CD4-positive, alpha-beta memory T cell (primary cell): ENCODE results near the gene LPXN. TPM values are rescaled to one million over a fixed set of nuclear protein-coding genes. Genes with fewer than 3 reads are reported as not detected.

Source experiments
- CTCF ChIA-PET: fragments of 350-600 bp; sonication (Branson Sonifier 250); formaldehyde crosslinking; loops from one replicate; lab custom pipeline; 2021; ENCODE audit warnings: inconsistent platforms; ENCODE audit not compliant: partially characterized antibody; lab: Charles Lee
- POLR2A ChIA-PET: fragments of 350-600 bp; sonication (Branson Sonifier 250); formaldehyde crosslinking; loops from one replicate; lab custom pipeline; 2021; ENCODE audit not compliant: partially characterized antibody; lab: Charles Lee
- DNase-seq, 5 donors: peaks; one replicate each; pipeline versions ENCODE4 v3.0.0 to v3.0.0-alpha.2; 2020 to 2022; ENCODE audit warnings: mixed read lengths in 1 of 5
- H3K27ac ChIP-seq: one replicate; pipeline ENCODE4 v1.7.0; 2013; ENCODE audit warnings: low read depth, low read length
- H3K27me3 ChIP-seq: 2 replicates; pipeline ENCODE4 v1.7.0; 2013; ENCODE audit warnings: mild to moderate bottlenecking, low read length, moderate library complexity; ENCODE audit not compliant: insufficient read depth
- H3K36me3 ChIP-seq: 2 replicates; pipeline ENCODE4 v1.7.0; 2013; ENCODE audit warnings: mild to moderate bottlenecking, low read length, moderate library complexity; ENCODE audit not compliant: insufficient read depth
- H3K4me1 ChIP-seq: 2 replicates; pipeline ENCODE4 v1.7.0; 2013; ENCODE audit warnings: mild to moderate bottlenecking, low read length, moderate library complexity; ENCODE audit not compliant: insufficient read depth
- H3K4me3 ChIP-seq, 2 donors: one replicate each; pipeline ENCODE4 v1.7.0; 2013; ENCODE audit warnings: low read length in 2 of 2, mild to moderate bottlenecking in 1 of 2
- H3K9me3 ChIP-seq, 2 donors: one replicate each; pipeline ENCODE4 v1.7.0; 2013; ENCODE audit warnings: low read length in 2 of 2, control low read depth in 1 of 2; ENCODE audit not compliant: control insufficient read depth in 1 of 2
- H3K27ac Mint-ChIP-seq, 7 donors: one replicate each; pipeline ENCODE4 v1.8.0; 2020 to 2021; ENCODE audit warnings: mixed read lengths in 7 of 7, mild to moderate bottlenecking in 6 of 7, inconsistent platforms in 3 of 7, moderate library complexity in 3 of 7
- H3K27me3 Mint-ChIP-seq, 2 donors: one replicate each; pipeline ENCODE4 v1.8.0; 2020 to 2021; ENCODE audit warnings: mixed read lengths in 2 of 2
- H3K36me3 Mint-ChIP-seq, 2 donors: one replicate each; pipeline ENCODE4 v1.8.0; 2020 to 2021; ENCODE audit warnings: mixed read lengths in 2 of 2, inconsistent platforms in 1 of 2, mild to moderate bottlenecking in 1 of 2
- H3K4me1 Mint-ChIP-seq, 4 donors: one replicate each; pipeline ENCODE4 v1.8.0; 2020 to 2021; ENCODE audit warnings: mixed read lengths in 4 of 4, mild to moderate bottlenecking in 1 of 4
- H3K4me3 Mint-ChIP-seq, 8 donors: one replicate each; pipeline ENCODE4 v1.8.0; 2020 to 2021; ENCODE audit warnings: mixed read lengths in 8 of 8, mild to moderate bottlenecking in 7 of 8, moderate library complexity in 6 of 8, inconsistent platforms in 3 of 8
- H3K9me3 Mint-ChIP-seq, 8 donors: one replicate each; pipeline ENCODE4 v1.8.0; 2020 to 2021; ENCODE audit warnings: mixed read lengths in 8 of 8, mild to moderate bottlenecking in 5 of 8, inconsistent platforms in 3 of 8, moderate library complexity in 1 of 8
- intact Hi-C: fragments of 100-400 bp; cut with micrococcal nuclease; formaldehyde crosslinking; loops from one replicate; pipeline ENCODE4 v1.15.1; 2023
- polyA plus RNA-seq, 2 donors: library from polyadenylated mRNA; unstranded; fragments of 300-500 nt; fragmentation: Illumina TruSeq; gene quantifications; one replicate each; pipeline ENCODE4 v1.2.3, GENCODE V29; 2021
- total RNA-seq, 2 experiments: library from RNA; stranded (reverse); gene quantifications; one replicate each; pipeline ENCODE4 v1.2.3, GENCODE V29; 2021

Gene LPXN
- total and polyA plus RNA-seq, 4 experiments from 2014 or later: 138 to 281 (median 199) TPM

DNA sequence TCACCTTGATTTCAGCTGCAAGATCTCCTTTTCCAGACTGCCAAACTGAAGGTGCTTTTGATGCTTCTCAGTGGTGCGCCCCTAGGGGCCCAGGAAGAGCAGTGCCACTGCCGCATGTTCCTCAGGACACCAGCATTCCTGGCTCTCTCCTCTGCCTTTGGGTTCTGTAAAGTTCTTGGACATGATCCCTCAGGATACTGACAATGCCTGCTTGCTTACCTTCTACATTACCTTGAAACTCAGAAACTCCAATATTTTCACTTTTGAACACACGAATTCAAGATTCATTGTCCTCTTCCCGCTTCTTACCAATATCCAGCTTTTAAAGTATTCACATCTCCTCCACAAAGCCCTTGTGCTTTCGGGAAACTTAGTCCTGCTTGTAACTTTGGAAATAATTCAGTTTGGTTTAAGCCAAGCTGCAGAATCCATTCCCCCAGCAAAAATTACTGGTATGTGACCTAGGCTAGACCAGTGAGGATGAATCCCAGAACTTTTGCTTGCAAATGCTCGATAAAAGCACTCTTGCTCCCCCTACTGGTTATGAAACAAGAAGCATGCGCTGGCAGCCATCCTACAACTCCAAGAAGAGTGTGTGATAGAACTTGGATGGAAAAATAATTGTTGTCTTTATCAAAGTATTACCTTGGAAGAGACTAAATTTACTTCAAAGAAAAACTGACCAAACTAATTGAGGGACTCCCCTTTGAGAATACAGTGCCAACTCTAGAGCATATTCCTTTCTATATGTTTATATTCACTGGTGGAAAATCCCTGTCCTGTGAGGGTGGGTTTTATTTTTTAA is 51.2 kb downstream of the LPXN start:
- H3K36me3 Mint-ChIP-seq: peaks cover 14 to 28% of the 10 kb centered on the region in 2 donors
- peaks cover 31 to 54% (median 40%) of the 10 kb centered on the region in 4 donors for H3K4me1 Mint-ChIP-seq
- ChIA-PET POLR2A (interaction anchor here (0.7 to 3.4 kb wide), 7 partner anchors 9 to 783 kb away, joined by 3 to 29 read pairs (median 5); partner anchors contain the start of genes SELENOH and ZFP91), CTCF (interaction anchor here (0.8 to 3.4 kb wide), 25 partner anchors 9 to 1067 kb away, joined by 3 to 19 read pairs (median 5); partner anchors contain the start of genes LPXN and OR5B21)
- peak overlapping the region; percentile 68 to 85 (median 76) for H3K4me3 Mint-ChIP-seq
- no peaks in the 10 kb centered on the region for H3K9me3 ChIP-seq
- H3K27ac ChIP-seq: peak overlapping the region; percentile 55
- H3K27ac Mint-ChIP-seq: peak overlapping the region; percentile 77 to 97 (median 94)
- H3K9me3 Mint-ChIP-seq: peaks cover 0 to 2% (median 0%) of the 10 kb centered on the region in 8 donors
- H3K4me1 ChIP-seq: peaks cover 35% of the 10 kb centered on the region
- intact Hi-C loops: loop anchor here (1.0 to 10.0 kb wide), 4 partner anchors 51 to 956 kb away; partner anchors contain the start of genes LPXN and YPEL4
- peak overlapping the region in 1 of 2 donors; percentile 22 for H3K4me3 ChIP-seq
- DNase-seq: peak; percentile 57 to 66 (median 63)
- no peaks in the 10 kb centered on the region for H3K27me3 Mint-ChIP-seq
- no peaks in the 10 kb centered on the region for H3K27me3 ChIP-seq
- peaks cover 17% of the 10 kb centered on the region for H3K36me3 ChIP-seq

DNA sequence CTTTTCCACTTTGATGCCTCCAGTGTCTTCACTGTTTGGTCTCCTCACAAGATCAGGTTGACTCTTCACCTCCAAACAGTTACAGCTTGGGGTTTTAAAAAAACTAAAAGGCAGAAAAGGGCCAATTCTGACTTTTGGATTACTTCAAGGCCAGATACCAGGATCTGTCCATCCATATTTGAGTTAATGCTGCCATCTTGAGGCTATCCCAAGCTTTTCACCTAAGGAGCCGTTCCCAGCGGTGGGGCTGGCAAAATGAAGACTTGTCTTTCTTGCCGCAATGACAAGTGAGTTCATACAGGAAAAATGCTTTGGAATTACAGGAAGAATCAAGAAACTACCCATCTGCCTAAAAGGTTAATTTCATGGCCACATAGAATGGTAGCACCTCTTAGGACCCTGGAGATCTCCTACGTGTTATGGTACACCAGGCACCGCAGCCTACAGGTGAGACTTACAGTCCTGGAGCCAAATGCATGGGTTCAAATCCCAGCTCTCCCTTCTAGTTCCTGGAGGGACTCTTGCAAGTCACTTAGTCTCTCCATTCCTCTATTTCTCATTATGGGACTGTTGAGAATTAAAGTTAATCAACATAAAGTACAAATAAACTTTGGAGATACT is 61.8 kb downstream of the LPXN start:
- Histone ChIP-seq H3K4me3 (no peak overlapping the region), H3K36me3 (no peaks in the 10 kb centered on the region), H3K27me3 (no peaks in the 10 kb centered on the region), H3K4me1 (no peaks in the 10 kb centered on the region), H3K9me3 (no peaks in the 10 kb centered on the region), H3K27ac (no peak overlapping the region)
- POLR2A ChIA-PET: no interaction called here
- H3K4me3 Mint-ChIP-seq: no peak overlapping the region
- no peak overlapping the region for H3K27ac Mint-ChIP-seq
- H3K4me1 Mint-ChIP-seq: peaks cover 0 to 4% (median 0%) of the 10 kb centered on the region in 4 donors
- intact Hi-C loops: loop anchor here (5.0 kb wide), 1 partner anchor 1057 kb away; no protein-coding TSS in a partner anchor
- DNase-seq: no peak
- H3K36me3 Mint-ChIP-seq: peaks cover 0 to 4% of the 10 kb centered on the region in 2 donors
- CTCF ChIA-PET: no interaction called here
- H3K27me3 Mint-ChIP-seq: no peaks in the 10 kb centered on the region
- H3K9me3 Mint-ChIP-seq: no peaks in the 10 kb centered on the region

DNA sequence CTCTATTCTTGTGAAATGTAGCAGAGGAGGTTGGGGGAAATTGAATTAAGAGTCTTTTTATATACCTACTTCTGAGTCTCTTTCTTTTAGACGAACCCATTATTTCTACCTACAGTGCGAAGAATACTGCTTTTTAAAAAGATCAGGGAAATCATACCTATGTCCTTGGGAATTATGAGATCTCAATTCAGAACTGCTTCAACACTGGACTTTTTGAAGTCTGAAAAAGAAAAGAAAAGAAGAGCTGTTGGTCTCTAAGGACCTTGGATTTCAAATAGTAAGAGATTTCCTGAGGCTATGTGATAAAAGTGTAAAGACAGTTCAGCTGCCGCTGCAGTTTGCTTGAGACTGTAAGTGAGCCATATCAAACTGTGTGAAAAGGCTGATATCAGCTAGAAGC is 64.0 kb downstream of the LPXN start:
- H3K9me3 Mint-ChIP-seq: no peaks in the 10 kb centered on the region
- H3K4me3 Mint-ChIP-seq: no peak overlapping the region
- no peak for DNase-seq
- CTCF ChIA-PET: interaction anchor here (2.0 kb wide), 1 partner anchor 13 kb away, joined by 8 read pairs; no protein-coding TSS in a partner anchor
- no peaks in the 10 kb centered on the region for H3K4me1 ChIP-seq
- no peaks in the 10 kb centered on the region for H3K4me1 Mint-ChIP-seq
- no peaks in the 10 kb centered on the region for H3K36me3 ChIP-seq
- no peak overlapping the region for H3K27ac ChIP-seq
- H3K27me3 Mint-ChIP-seq: no peaks in the 10 kb centered on the region
- intact Hi-C loops: loop anchor here (5.0 kb wide), 1 partner anchor 1054 kb away; no protein-coding TSS in a partner anchor
- peak overlapping the region in 1 of 7 donors; percentile 22 for H3K27ac Mint-ChIP-seq
- H3K9me3 ChIP-seq: no peaks in the 10 kb centered on the region
- H3K36me3 Mint-ChIP-seq: peaks cover 7 to 19% of the 10 kb centered on the region in 2 donors
- POLR2A ChIA-PET: interaction anchor here (1.0 kb wide), 1 partner anchor 10 kb away, joined by 3 read pairs; no protein-coding TSS in a partner anchor
- H3K27me3 ChIP-seq: no peaks in the 10 kb centered on the region
- no peak overlapping the region for H3K4me3 ChIP-seq

DNA sequence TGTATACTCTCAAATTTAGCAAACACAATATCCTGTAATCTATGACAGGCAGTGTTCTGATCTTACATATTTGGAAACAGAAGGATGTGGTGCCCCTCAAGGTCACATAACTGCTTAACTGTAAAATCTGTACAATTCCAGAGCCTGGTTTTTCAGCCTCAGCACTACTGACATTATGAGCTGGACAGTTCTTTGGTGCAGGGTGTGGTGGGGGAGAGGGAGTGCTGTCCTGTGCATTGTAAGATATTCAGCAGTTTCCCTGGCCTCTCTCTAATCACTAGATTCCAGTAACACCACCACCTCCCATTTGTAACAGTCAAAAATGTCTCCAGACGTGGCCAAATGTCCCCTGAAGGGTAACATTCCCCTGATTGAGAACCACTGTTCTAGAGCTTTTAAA is 65.9 kb downstream of the LPXN start:
- no peak for DNase-seq
- Histone ChIP-seq H3K27ac (no peak overlapping the region), H3K4me1 (no peaks in the 10 kb centered on the region), H3K9me3 (no peaks in the 10 kb centered on the region), H3K27me3 (no peaks in the 10 kb centered on the region), H3K4me3 (no peak overlapping the region), H3K36me3 (no peaks in the 10 kb centered on the region)
- Mint-ChIP-seq H3K9me3 (no peaks in the 10 kb centered on the region), H3K4me1 (no peaks in the 10 kb centered on the region), H3K36me3 (peaks cover 8 to 30% of the 10 kb centered on the region in 2 donors), H3K27ac (no peak overlapping the region), H3K4me3 (no peak overlapping the region), H3K27me3 (no peaks in the 10 kb centered on the region)
- ChIA-PET CTCF (no interaction called here), POLR2A (no interaction called here)
- intact Hi-C loops: loop anchor here (5.0 kb wide), 1 partner anchor 1052 kb away; no protein-coding TSS in a partner anchor

DNA sequence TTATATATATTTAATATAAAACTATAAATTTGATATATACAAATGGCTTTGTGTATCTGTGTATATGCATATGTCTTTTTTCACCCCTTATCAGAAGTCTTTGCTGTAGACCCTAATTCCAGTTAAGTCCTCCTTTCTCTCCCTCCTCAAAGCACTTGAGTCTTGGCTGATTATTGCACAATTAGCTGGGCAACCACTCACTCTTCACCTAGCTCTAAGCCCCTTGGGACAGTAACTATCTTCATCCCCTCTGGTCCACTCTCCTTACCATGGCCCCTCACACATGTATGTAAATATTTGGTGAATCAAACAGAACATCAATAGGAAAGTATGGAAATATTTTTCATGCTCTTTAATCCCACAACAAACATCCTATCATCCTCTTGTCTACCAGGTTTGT is 66.8 kb downstream of the LPXN start:
- ChIA-PET CTCF (interaction anchor here (1.9 kb wide), 1 partner anchor 16 kb away, joined by 7 read pairs; no protein-coding TSS in a partner anchor), POLR2A (no interaction called here)
- DNase-seq: no peak
- Mint-ChIP-seq H3K4me1 (no peaks in the 10 kb centered on the region), H3K36me3 (peaks cover 8 to 33% of the 10 kb centered on the region in 2 donors), H3K27ac (no peak overlapping the region), H3K27me3 (no peaks in the 10 kb centered on the region), H3K9me3 (no peaks in the 10 kb centered on the region), H3K4me3 (no peak overlapping the region)
- no peaks in the 10 kb centered on the region for H3K9me3 ChIP-seq
- H3K4me1 ChIP-seq: no peaks in the 10 kb centered on the region
- intact Hi-C loops: no loop called here
- H3K27ac ChIP-seq: no peak overlapping the region
- H3K36me3 ChIP-seq: no peaks in the 10 kb centered on the region
- no peaks in the 10 kb centered on the region for H3K27me3 ChIP-seq
- no peak overlapping the region for H3K4me3 ChIP-seq

DNA sequence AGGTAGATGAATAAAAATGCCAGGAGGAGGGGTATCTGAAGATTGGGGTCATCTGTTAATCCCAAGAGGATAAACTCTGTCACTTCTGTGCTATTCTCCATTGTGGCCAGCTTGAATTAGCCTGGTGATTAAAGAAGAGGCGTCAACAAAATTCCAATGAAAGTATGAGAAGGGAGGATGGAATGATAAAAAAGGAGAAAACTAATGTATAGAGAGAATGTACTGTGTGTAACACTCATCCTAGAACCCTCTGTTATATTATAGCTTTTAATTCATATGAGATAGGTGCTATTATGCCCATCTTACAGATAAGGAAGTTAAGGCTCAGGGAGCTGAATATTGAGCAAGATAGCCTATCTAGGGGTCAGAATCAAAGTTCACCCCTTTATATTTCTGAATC is 67.7 kb downstream of the LPXN start, which contains the start of gene OR5B21:
Gene OR5B21 (minus strand): TSS at position 101 of the 400 bp plus-strand sequence. CDS start 0 bp downstream, at position 101.
- no peak for DNase-seq
- Histone ChIP-seq H3K27me3 (no peaks in the 10 kb centered on the region), H3K9me3 (no peaks in the 10 kb centered on the region), H3K4me1 (no peaks in the 10 kb centered on the region), H3K36me3 (no peaks in the 10 kb centered on the region), H3K4me3 (no peak within 1 kb of the TSS), H3K27ac (no peak within 1 kb of the TSS)
- intact Hi-C loops: no loop called here
- H3K27me3 Mint-ChIP-seq: no peaks in the 10 kb centered on the region
- ChIA-PET CTCF (interaction anchor here (1.9 kb wide), 1 partner anchor 16 kb away, joined by 7 read pairs; no protein-coding TSS in a partner anchor), POLR2A (no interaction called here)
- H3K4me1 Mint-ChIP-seq: no peaks in the 10 kb centered on the region
- H3K36me3 Mint-ChIP-seq: peaks cover 8 to 38% of the 10 kb centered on the region in 2 donors
- no peak within 1 kb of the TSS for H3K4me3 Mint-ChIP-seq
- no peak within 1 kb of the TSS for H3K27ac Mint-ChIP-seq
- H3K9me3 Mint-ChIP-seq: no peaks in the 10 kb centered on the region

DNA sequence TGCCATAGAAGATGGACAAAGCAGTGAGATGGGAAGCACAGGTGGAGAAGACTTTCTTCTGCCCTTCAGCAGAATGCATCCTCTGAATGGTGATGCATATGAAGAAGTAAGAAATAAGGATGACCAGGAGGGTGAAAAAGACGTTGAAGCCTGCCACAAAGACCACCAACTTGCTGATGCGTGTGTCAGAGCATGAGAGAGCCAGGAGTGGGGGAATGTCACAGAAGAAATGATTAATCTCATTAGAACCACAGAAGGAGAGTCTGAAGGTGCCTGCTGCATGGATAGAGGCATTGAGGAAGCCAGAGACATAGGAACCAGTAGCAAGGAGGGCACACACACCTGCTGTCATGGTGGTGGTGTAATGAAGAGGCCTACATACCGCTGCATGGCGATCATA is 68.3 kb downstream of the LPXN start:
- intact Hi-C loops: no loop called here
- Histone ChIP-seq H3K4me1 (no peaks in the 10 kb centered on the region), H3K27me3 (no peaks in the 10 kb centered on the region), H3K36me3 (no peaks in the 10 kb centered on the region), H3K27ac (no peak overlapping the region), H3K4me3 (no peak overlapping the region), H3K9me3 (no peaks in the 10 kb centered on the region)
- Mint-ChIP-seq H3K4me1 (no peaks in the 10 kb centered on the region), H3K27ac (no peak overlapping the region), H3K36me3 (peaks cover 8 to 44% of the 10 kb centered on the region in 2 donors), H3K4me3 (no peak overlapping the region), H3K9me3 (no peaks in the 10 kb centered on the region), H3K27me3 (no peaks in the 10 kb centered on the region)
- POLR2A ChIA-PET: no interaction called here
- no peak for DNase-seq
- CTCF ChIA-PET: no interaction called here
